A549 treated with Hydrocortisone at 1 μM for 4 hours (cell line): Measurements from ENCODE around the gene DHTKD1. TPM values are rescaled to one million over a fixed set of nuclear protein-coding genes. Genes with fewer than 3 reads are reported as not detected.

Experiments used
- total RNA-seq: library from RNA; stranded (reverse); fragments of 200-300 nt; extraction: Qiagen RNA extraction; gene quantifications from 5 replicates; pipeline ENCODE4 v1.2.3, GENCODE V29; 2022

Gene DHTKD1, protein sequence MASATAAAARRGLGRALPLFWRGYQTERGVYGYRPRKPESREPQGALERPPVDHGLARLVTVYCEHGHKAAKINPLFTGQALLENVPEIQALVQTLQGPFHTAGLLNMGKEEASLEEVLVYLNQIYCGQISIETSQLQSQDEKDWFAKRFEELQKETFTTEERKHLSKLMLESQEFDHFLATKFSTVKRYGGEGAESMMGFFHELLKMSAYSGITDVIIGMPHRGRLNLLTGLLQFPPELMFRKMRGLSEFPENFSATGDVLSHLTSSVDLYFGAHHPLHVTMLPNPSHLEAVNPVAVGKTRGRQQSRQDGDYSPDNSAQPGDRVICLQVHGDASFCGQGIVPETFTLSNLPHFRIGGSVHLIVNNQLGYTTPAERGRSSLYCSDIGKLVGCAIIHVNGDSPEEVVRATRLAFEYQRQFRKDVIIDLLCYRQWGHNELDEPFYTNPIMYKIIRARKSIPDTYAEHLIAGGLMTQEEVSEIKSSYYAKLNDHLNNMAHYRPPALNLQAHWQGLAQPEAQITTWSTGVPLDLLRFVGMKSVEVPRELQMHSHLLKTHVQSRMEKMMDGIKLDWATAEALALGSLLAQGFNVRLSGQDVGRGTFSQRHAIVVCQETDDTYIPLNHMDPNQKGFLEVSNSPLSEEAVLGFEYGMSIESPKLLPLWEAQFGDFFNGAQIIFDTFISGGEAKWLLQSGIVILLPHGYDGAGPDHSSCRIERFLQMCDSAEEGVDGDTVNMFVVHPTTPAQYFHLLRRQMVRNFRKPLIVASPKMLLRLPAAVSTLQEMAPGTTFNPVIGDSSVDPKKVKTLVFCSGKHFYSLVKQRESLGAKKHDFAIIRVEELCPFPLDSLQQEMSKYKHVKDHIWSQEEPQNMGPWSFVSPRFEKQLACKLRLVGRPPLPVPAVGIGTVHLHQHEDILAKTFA
- total RNA-seq, result 7.4 to 10.9 TPM (median 9.2 TPM) in 5 replicates

DNA sequence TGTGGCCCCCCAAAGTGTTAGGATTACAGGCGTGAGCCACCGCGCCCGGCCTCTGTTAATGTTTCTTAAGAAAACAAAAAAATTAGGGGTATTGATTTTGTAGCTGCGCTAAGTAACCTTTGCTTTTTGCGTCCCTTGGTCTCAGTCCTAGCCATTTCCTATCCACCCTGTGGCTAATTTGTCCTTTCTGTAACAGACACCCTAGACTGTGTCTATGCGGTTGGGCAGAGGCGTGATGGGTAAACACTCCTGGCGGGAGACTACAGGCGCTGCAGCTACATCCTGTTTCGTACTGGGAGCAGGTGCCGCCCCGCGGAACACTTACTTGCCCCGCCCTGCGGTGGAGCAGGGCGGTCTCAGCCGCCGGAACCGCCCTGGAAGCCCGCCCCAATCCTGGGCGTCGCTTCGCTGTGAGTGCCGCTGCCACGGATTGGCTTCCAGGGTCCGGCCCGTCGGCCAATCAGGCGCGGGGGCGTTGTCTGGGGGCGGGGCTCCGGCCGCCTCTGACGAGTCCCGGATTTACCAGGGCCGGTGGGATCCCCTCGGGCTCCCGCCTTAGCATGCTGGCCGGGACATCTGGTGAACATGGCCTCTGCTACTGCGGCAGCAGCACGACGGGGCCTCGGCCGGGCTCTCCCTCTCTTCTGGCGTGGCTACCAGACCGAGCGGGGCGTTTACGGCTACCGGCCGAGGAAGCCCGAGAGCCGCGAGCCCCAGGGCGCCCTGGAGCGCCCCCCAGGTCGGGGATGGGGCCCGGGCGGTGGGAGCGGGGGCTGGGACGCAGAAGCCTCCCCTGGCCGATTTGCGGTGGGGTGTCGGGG lies at the start of gene DHTKD1:
Gene DHTKD1, plus strand, starts transcription at position 506 of the 821 bp plus-strand sequence. Its CDS starts 80 bp downstream, at position 586.

DNA sequence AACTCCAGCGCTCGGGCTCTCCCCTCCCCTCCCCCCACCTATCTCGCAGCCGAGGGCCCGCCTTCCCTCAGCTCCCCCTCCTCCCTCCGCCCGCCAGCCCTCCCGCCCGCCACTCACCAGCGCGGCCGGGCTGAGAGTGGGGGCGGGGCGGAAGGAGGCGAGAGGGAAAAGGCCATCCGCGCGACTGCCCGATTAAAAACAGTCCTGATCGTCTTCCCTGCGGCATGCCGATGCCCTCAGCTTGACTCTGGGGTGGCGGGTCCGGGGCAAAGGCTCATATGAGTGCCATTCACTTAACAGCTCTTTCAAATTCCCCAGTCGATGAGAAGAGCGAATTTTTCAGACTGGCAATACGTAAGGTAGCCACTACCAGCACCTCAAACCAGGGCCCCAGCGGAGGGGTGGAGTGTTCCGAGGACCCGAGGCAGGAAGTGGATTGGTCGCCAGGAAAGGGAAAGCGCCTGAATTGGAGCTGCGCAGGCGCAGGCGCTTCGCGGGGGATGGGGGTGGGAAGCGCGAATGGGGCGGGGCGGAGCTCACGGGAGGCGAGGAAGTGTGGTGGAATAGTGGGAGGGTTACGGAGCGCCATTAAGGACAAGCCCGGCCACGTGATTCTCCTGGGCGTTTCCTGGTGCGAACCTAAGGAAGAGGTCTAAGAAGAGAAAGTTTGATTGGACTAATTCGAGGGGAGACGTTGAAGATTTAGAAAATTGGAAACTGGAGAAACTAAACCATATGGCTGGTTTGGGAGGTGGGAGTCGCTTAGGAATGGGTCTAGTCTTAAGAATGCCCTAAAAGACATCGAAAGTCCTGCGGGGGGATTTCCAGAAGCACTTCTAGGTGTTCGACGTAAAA lies 25.7 kb upstream of the DHTKD1 start, which contains the start of gene UPF2:
Gene UPF2, minus strand, starts transcription at position 13 of the 855 bp plus-strand sequence. CDS start 7,386 bp downstream, outside the sequence.

GRCh38 chr10:12129222-12130111 lies 60.7 kb downstream of the DHTKD1 start, which contains the start of gene SEC61A2:
Gene SEC61A2, plus strand, starts transcription at chr10:12129677. Its CDS starts 111 bp downstream, at chr10:12129788.

Other genes starting within 250 kb of the DHTKD1 start
- gene PROSER2, start 245.6 kb upstream of the DHTKD1 start, total RNA-seq, result 34.2 to 44.3 TPM (median 40.3 TPM) in 5 replicates
- gene UPF2, start 26.1 kb upstream of the DHTKD1 start, total RNA-seq, result 13.2 to 18.7 TPM (median 14.0 TPM) in 5 replicates
- 10.1 to 13.3 TPM (median 11.8 TPM) in 5 replicates for gene SEC61A2, start 60.7 kb downstream of the DHTKD1 start, total RNA-seq
- gene NUDT5, start 126.9 kb downstream of the DHTKD1 start, total RNA-seq, result 126 to 157 TPM (median 136 TPM) in 5 replicates
- 125 to 187 TPM (median 127 TPM) in 5 replicates for gene CDC123, start 127.2 kb downstream of the DHTKD1 start, total RNA-seq